HG03442 (cell line): Measurements from ENCODE around the gene GATD1.

Experiments
- ATAC-seq: cut with Tn5 transposase; IDR thresholded peaks from one replicate; pipeline ENCODE4 v1.9.1; 2021; ENCODE audit warnings: mild to moderate bottlenecking, moderate library complexity; ENCODE audit not compliant: unreplicated experiment

The GATD1 gene

DNA sequence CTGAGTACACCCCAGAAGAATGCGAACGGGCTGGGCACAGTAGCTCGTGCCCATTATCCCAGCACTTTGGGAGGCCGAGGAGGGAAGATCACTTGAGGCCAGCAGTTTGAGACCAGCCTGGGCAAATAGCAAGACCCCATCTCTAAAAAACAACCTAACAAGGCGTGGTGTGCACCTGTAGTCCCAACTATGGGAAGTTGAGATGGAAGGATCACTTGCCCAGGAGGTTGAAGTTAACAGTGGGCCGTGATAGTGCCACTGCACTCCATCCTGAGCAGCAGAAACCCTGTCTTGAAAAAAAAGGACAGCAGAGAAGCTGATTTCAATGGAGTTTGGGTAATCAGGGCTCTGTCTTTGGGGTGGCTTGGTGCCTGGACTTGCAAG lies 35.8 kb upstream of the GATD1 start:
- ATAC-seq: no peak

DNA sequence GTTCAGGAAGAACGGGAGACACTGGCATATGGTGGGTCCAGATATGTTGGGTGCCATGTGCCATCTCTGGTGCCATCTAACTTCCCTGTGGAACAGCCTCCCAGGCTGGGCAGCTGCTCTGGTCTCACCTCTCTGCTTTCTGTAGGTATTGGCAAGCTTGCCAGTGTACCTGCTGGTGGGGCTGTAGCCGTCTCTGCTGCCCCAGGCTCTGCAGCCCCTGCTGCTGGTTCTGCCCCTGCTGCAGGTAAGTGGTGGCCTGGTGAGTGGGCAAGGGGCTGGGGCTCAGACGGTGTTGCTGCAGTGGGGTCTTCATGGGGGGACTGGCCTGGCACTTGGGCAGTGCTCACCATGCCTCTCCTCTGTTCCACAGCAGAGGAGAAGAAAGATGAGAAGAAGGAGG lies 35.1 kb upstream of the GATD1 start:
- ATAC-seq: no peak

DNA sequence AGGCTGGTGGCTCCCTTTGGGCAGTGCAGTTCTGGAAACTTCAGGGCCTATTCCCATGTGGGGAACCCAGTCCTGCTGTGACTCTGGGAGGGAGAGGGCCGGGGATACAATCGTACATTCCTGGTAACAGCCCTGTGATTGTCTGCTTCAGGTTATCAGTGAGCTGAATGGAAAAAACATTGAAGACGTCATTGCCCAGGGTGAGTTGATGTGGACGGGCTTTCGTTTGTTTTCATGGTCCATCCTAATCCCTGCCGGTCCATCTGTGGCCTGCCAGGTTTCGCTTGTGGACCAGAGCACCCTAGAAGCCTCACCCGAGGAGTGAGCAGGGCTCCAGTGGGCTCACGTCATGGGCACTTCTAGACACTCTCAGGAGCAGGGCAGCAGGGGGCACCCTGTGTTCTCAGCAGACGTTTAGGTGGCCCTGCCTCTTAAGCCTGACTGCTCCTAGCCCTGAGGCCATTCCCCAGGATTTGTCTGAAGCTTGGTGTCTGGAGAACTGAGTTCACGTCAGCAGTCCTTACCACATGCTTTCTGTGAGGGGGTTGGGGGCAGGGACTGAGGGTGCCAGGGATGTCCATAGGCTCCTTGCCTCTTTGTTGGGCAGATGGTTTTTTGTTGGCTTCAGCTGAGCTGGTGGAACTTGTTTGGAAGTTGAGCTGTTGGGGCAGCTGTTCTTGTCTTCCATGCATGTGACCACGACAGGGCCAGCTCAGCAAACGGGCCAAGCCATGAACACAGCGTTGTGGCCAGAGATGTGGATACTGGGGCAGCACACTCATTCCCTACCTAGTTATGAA lies 34.4 kb upstream of the GATD1 start:
- ATAC-seq: no peak

GRCh38 chr11:810040-810567 lies 32.8 kb upstream of the GATD1 start:
- ATAC-seq: peak; percentile 6

GRCh38 chr11:809287-810039 lies 32.2 kb upstream of the GATD1 start, which contains the start of gene RPLP2:
TSS of gene RPLP2 (plus strand) at chr11:809967. CDS start at chr11:810235, 268 bp downstream.
- ATAC-seq: peak; percentile 71

GRCh38 chr11:808427-809286 lies 31.4 kb upstream of the GATD1 start:
- no peak for ATAC-seq

DNA sequence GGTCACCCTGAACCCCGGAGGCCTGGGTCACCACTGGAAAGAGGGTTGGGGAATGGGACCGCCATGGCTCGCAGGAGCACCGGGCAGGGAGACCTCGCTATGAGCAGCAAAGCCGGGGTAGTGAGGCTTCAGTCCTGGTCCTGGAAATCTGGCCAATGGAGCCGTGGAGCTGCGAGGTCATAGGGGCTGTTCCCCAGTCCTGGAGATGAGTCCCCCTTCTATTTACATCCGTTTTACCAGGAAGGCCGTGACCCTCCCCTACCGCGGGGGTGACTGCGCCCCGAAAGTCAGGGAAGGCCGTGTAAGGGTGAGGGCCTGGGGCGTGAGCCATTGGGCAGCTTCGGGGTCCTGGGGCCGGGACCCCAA lies 27.3 kb upstream of the GATD1 start:
- ATAC-seq: no peak

DNA sequence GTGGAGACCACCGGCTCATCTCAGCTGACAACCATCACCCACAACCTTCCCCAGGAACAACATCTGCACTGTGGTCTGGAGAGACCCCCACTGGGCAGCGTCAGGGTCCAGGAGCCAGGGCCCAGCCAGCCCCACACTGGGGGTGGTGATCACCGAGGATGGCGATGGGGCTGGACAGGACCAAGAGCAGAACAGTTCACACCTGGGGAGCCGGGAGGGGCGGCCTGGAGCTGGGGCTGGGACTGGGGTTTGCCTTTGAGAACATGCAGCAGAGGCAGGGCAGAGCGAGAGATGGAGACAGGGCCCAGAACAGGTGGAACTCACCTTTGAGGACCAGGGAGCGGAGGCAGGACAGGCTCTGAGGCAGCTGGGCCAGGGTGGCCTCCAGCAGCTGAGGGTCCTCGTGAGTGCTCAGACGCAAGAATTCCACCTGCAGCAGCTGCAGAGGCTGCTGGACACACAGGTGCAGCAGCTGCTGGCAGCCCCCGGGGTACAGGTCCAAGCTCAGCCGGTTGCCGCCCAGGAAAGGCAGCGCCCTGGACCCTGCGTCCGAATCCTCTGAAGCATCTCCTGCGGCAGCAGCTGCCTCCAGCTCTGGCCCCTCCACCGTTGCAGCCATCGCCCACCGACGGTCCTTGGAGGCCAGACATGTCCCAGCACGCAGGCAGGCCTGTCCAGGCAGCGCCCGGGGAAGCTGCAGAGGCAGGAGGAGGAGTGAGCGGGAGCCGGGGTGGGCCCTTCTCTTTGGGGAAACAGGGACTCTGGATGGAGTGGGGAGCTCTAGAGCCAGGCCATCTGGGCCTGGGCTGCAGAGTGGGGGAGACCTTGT lies 26.7 kb upstream of the GATD1 start:
- no peak for ATAC-seq

GRCh38 chr11:803467-803742 lies 26.1 kb upstream of the GATD1 start:
- no peak for ATAC-seq

- no peak for ATAC-seq
These were observed 25.6 kb upstream of the GATD1 start for GRCh38 chr11:802693-803466.

DNA sequence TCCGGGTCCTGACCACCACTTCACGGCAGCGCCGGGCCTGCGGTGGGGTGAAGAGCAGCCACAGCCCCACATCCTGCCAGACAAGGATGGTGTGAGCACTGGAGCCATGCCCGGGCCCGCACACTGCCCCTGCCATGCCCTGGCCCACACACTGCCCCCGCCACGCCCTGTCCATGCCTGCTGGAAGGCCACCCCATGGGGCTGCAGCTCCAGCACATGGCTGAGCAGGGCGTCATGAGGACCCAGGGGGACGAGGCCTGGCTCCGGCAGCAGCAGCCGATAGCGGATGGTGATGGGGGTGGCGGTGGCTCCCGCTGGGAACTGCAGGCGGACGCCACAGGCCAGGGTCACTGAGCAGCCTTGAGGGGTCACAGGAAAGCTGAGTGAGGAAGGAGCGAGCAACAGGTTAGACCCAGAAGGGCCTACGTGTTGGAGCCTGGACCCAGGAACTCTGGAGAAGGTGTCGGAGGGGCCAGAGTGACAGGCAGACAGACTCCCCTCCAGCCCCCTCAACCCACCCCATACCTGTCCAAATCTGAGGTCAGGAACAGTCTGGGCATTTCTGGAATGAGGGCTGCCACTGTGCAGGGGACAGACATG lies 24.8 kb upstream of the GATD1 start:
- ATAC-seq: no peak

DNA sequence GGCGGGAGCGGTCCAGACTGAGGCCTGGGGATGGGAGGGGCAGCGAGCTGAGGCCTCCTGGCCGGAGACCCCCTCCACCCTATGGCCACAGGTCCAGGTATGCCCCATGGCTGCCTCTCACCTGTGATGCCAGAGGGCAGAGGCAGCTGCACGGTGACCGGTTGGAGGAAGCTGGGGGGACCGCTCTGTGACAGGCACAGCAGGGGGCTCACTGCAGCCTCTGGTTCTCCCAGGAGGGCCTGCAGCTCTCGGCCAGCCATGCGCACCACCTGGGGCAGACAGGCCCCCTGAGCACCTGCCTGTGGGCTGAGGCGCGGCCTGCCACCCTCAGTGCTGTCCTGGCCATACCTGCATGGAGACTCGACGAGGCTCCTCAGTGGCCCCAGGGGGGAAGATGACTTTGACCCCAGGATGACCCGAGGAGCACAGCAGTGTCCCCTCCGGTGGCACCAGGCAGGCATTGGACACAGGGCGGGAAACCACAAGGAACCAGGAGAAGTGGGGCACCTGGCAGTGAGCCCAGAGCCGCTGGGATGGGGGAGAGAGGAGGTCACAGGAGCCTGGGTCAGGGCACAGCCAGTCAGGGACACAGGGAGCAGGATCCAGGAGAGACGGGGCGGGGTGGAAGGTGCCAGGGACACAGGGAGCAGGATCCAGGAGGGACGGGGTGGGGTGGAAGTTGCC lies 24.0 kb upstream of the GATD1 start:
- ATAC-seq: no peak

- no peak for ATAC-seq
These were observed 23.2 kb upstream of the GATD1 start for GRCh38 chr11:800473-800872.

GRCh38 chr11:799641-800316 lies 22.5 kb upstream of the GATD1 start:
- ATAC-seq: no peak

GRCh38 chr11:798093-798713 lies 20.9 kb upstream of the GATD1 start, which contains the start of gene SLC25A22:
TSS of gene SLC25A22 (minus strand) at chr11:798281. CDS start at chr11:795006, 3,275 bp downstream.
- peak; percentile 51 for ATAC-seq

DNA sequence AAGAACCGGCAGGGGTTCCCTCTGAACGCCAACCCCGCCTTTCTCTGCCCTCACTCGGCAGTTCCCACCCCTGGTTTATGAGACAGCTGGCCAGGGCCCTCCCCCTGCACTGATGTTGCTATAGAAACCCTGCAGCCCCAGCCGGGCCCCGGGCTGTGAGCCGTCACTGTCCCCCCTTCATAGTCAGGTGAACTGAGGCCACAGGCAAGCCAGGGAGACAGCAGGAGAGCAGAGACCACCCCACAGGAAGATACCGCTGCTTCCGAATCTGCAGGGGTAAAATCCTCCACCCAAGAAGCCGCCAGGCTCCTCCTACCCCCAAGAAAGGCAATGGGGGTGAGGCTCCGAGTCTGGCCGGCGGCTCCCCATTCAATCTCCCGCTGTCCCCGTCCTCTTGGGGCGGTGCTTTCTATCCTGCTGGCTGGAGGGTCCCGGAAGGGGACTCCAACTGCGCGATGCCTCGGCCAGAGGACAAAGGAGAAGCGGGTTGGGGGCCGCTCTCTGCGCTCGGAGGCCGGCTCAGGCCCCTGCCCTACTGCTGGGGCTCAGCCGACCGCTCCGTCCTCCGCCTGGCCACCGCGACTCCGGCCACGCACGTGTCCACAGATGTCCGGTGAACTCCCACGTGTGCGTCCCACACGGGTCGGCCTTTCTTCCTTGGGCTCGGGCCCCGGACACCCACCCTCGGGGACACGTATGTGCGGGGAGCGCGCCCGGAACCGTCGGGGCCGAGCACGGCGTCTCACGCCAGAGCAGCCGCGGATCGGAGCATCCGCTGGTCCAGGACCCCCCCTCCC lies 20.2 kb upstream of the GATD1 start:
- peak; percentile 34 for ATAC-seq
